HepG2 (cell line): Measurements from ENCODE around the gene ARMH2. TPM values are rescaled to one million over a fixed set of nuclear protein-coding genes. Genes with fewer than 3 reads are reported as not detected.
A peak's percentile ranks its signal among the peaks of the same experiment; 100 is the strongest.

ENCODE experiments used
- DR1 ChIP-seq: sonication (generic); formaldehyde crosslinking; IDR thresholded peaks from 2 replicates; pipeline ENCODE4 v1.8.0; 2021; ENCODE audit warnings: mild to moderate bottlenecking, missing genetic modification reagents, inconsistent platforms
- ERF ChIP-seq: IDR thresholded peaks from 2 replicates; pipeline ENCODE4 v1.6.1; 2018; ENCODE audit warnings: missing biosample characterization, missing genetic modification reagents
- GABPA ChIP-seq, 2 experiments: IDR thresholded peaks; 2 replicates each; pipeline ENCODE4 v1.6.1; 2011 to 2016; ENCODE audit warnings: low read depth in 2 of 2, low read length in 1 of 2, missing biosample characterization in 1 of 2, missing genetic modification characterization in 1 of 2
- GABPB1 ChIP-seq: IDR thresholded peaks from 2 replicates; pipeline ENCODE4 v1.6.1; 2016; ENCODE audit warnings: mild to moderate bottlenecking, missing genetic modification reagents, moderate library complexity, missing compliant biosample characterization
- GLI4 ChIP-seq: sonication (generic); formaldehyde crosslinking; IDR thresholded peaks from 2 replicates; pipeline ENCODE4 v1.5.1; 2020; ENCODE audit warnings: missing genetic modification reagents, mild to moderate bottlenecking, moderate library complexity, borderline replicate concordance
- HMGXB3 ChIP-seq: sonication (generic); formaldehyde crosslinking; IDR thresholded peaks from 2 replicates; pipeline ENCODE4 v1.4.0; 2020; ENCODE audit warnings: missing genetic modification reagents, borderline replicate concordance
- HNF4G ChIP-seq, 2 experiments: sonication (generic) in 1 of 2; formaldehyde crosslinking in 1 of 2; IDR thresholded peaks; 2 replicates each; pipeline versions ENCODE4 v1.4.0 to v1.6.1; 2011 to 2020; ENCODE audit warnings: borderline replicate concordance in 2 of 2, low read depth in 2 of 2, mild to moderate bottlenecking in 2 of 2, low read length in 1 of 2, missing genetic modification reagents in 1 of 2, moderate library complexity in 1 of 2
- HOXA9 ChIP-seq: sonication (generic); formaldehyde crosslinking; IDR thresholded peaks from 2 replicates; pipeline ENCODE4 v1.8.1; 2022; ENCODE audit warnings: missing genetic modification reagents, mild to moderate bottlenecking, moderate library complexity, borderline replicate concordance
- KAT8 ChIP-seq: IDR thresholded peaks from 2 replicates; pipeline ENCODE4 v1.6.1; 2016; ENCODE audit warnings: missing genetic modification reagents, missing compliant biosample characterization
- MXD3 ChIP-seq: IDR thresholded peaks from 2 replicates; pipeline ENCODE4 v1.6.1; 2016; ENCODE audit warnings: mild to moderate bottlenecking, missing biosample characterization, missing genetic modification reagents
- PCBP1 ChIP-seq: fragments of 200-400 bp; formaldehyde crosslinking; IDR thresholded peaks from 2 replicates; pipeline ENCODE4 v1.6.1; 2017; ENCODE audit warnings: mild to moderate bottlenecking, low read depth, low read length, borderline replicate concordance
- RORA ChIP-seq: sonication (generic); formaldehyde crosslinking; IDR thresholded peaks from 2 replicates; pipeline ENCODE4 v1.5.0; 2020; ENCODE audit warnings: mild to moderate bottlenecking, missing genetic modification reagents, moderate library complexity
- SMAD1 ChIP-seq: sonication (generic); formaldehyde crosslinking; IDR thresholded peaks from 2 replicates; pipeline ENCODE4 v1.4.0; 2020; ENCODE audit warnings: missing genetic modification reagents, low read depth, mild to moderate bottlenecking, borderline replicate concordance
- SMARCC2 ChIP-seq: fragments of 450-650 bp; IDR thresholded peaks from 2 replicates; pipeline ENCODE4 v1.6.1; 2017; ENCODE audit warnings: antibody characterized with exemption, mild to moderate bottlenecking
- SOX13 ChIP-seq, 3 experiments: fragments of 450-650 bp in 1 of 3; sonication (generic) in 1 of 3; formaldehyde crosslinking in 1 of 3; IDR thresholded peaks in 2 of 3; conservative IDR thresholded peaks in 1 of 3; 2 replicates each; pipeline versions ENCODE4 v1.5.0 to v1.6.1; 2016 to 2020; ENCODE audit warnings: antibody characterized with exemption in 1 of 3, mild to moderate bottlenecking in 1 of 3, missing compliant biosample characterization in 1 of 3, missing genetic modification reagents in 1 of 3, moderate library complexity in 1 of 3
- TGIF2 ChIP-seq: IDR thresholded peaks from 2 replicates; pipeline ENCODE4 v1.6.1; 2016; ENCODE audit warnings: control low read depth, missing compliant biosample characterization
- U2AF1 ChIP-seq: fragments of 200-400 bp; formaldehyde crosslinking; optimal IDR thresholded peaks from 2 replicates; pipeline ENCODE3; 2017; ENCODE audit warnings: mild to moderate bottlenecking, low read depth, low read length
- ZBTB4 ChIP-seq: sonication (generic); formaldehyde crosslinking; IDR thresholded peaks from 2 replicates; pipeline ENCODE4 v1.4.0; 2020; ENCODE audit warnings: missing genetic modification reagents, mild to moderate bottlenecking, borderline replicate concordance
- ZNF331 ChIP-seq: sonication (generic); formaldehyde crosslinking; IDR thresholded peaks from 2 replicates; pipeline ENCODE4 v1.4.0; 2020; ENCODE audit warnings: missing genetic modification reagents
- ZNF773 ChIP-seq: sonication (generic); formaldehyde crosslinking; IDR thresholded peaks from 2 replicates; pipeline ENCODE4 v1.4.0; 2020; ENCODE audit warnings: missing genetic modification reagents, borderline replicate concordance
- polyA plus RNA-seq, 8 experiments: library from polyadenylated mRNA; depleted of rRNA in 3 of 8; stranded (reverse) in 7 of 8; unstranded in 1 of 8; fragments of >200 nt; fragmentation: Illumina TruSeq in 4 of 8; extraction: Trizol in 4 of 8; gene quantifications; 2 replicates each; pipeline versions ENCODE4 v1.2.1 to v1.2.3, GENCODE V29; 2011 to 2016; ENCODE audit warnings: low read depth in 4 of 8, missing spikeins in 1 of 8, mixed read lengths in 1 of 8; ENCODE audit not compliant: insufficient read depth in 1 of 8
- total RNA-seq, 5 experiments: library from RNA; depleted of rRNA; stranded (reverse); fragments of >200 nt; fragmentation: Illumina TruSeq; extraction: Trizol; gene quantifications; 2 replicates each; pipeline ENCODE4 v1.2.3, GENCODE V29; 2016; ENCODE audit warnings: low read depth in 1 of 5

Gene ARMH2
- total and polyA plus RNA-seq, 2 of the 13 experiments (the other 11 are each of a cell fraction or from before 2014, with no cell fraction given): not detected

- TF ChIP-seq HMGXB3 (CRISPR knock-in tag) (no peak), SMAD1 (CRISPR knock-in tag) (no peak), ERF (CRISPR knock-in tag) (no peak), DR1 (CRISPR knock-in tag) (no peak), HOXA9 (CRISPR knock-in tag) (no peak), TGIF2 (CRISPR knock-in tag) (no peak), RORA (CRISPR knock-in tag) (no peak), GABPB1 (CRISPR knock-in tag) (peak; percentile 52; the same call in 1 of the 2 replicates), GLI4 (CRISPR knock-in tag) (no peak), MXD3 (CRISPR knock-in tag) (no peak), KAT8 (CRISPR knock-in tag) (0 out of 2 replicates have a peak, but pooled peaks have one; percentile 19), U2AF1 (no peak), HNF4G (IDR thresholded peaks at IDR 0.05; ENCODE audit: borderline replicate concordance, low read depth, low read length) (no peak), HNF4G (CRISPR knock-in tag; IDR thresholded peaks at IDR 0.05; ENCODE audit: borderline replicate concordance, low read depth) (no peak), GABPA (IDR thresholded peaks at IDR 0.05; ENCODE audit: low read depth, low read length) (no peak), GABPA (CRISPR knock-in tag; IDR thresholded peaks at IDR 0.05; ENCODE audit: low read depth) (peak; percentile 76), SOX13 (IDR thresholded peaks at IDR 0.05) (no peak), SOX13 (CRISPR knock-in tag; conservative IDR thresholded peaks at IDR 0.05 in 1 of 2, IDR thresholded peaks at IDR 0.05 in 1 of 2) (0 out of 4 replicates have a peak, but pooled peaks of 1 of the 2 experiments have one; percentile 13), ZNF773 (CRISPR knock-in tag) (no peak), SMARCC2 (no peak), PCBP1 (no peak), ZNF331 (0 out of 2 replicates have a peak, but pooled peaks have one; percentile 29), ZBTB4 (CRISPR knock-in tag) (no peak)
Measured at GRCh38 chr6:24825130-24825630, 26.5 kb upstream of the ARMH2 start (continued).
